AG04450 (cell line): ENCODE results near the gene SKI. TPM values are rescaled to one million over a fixed set of nuclear protein-coding genes. Genes with fewer than 3 reads are reported as not detected.
A peak's percentile ranks its signal among the peaks of the same experiment; 100 is the strongest.

ENCODE experiments used
- CTCF ChIA-PET: fragments of 300-600, 350-600 bp; formaldehyde crosslinking; extraction: SDS; loops from one replicate; lab custom pipeline; 2022; ENCODE audit warnings: antibody characterized with exemption, inconsistent platforms; lab: Charles Lee
- POLR2A ChIA-PET: fragments of 350-600 bp; formaldehyde crosslinking; extraction: SDS; loops from one replicate; lab custom pipeline; 2021; ENCODE audit warnings: antibody characterized with exemption, inconsistent platforms; lab: Yijun Ruan, JAX
- DNase-seq: peaks from one replicate; pipeline ENCODE4 v3.0.0-alpha.2; 2011; ENCODE audit warnings: low read depth, low spot score
- H3K27ac ChIP-seq: one replicate; pipeline ENCODE4 v1.5.1; 2012; ENCODE audit warnings: low read depth, low read length, control low read depth
- H3K27me3 ChIP-seq: one replicate; pipeline ENCODE4 v1.6.0; 2012; ENCODE audit warnings: low read length; ENCODE audit not compliant: control insufficient read depth, insufficient read depth
- H3K4me3 ChIP-seq: 2 replicates; pipeline ENCODE4 v1.5.1; 2011; ENCODE audit warnings: mild to moderate bottlenecking, low read depth, low read length, control low read depth
- H3K9me3 ChIP-seq: 2 replicates; pipeline ENCODE4 v1.5.1; 2012; ENCODE audit warnings: low read length; ENCODE audit not compliant: control insufficient read depth, insufficient read depth
- polyA plus RNA-seq: library from polyadenylated mRNA; depleted of rRNA; stranded (reverse); fragments of >200 nt; gene quantifications from 2 replicates; pipeline ENCODE4 v1.2.3, GENCODE V29; 2011
- TF ChIP-seq, protein P1 (sequence below): IDR thresholded peaks from 2 replicates; pipeline ENCODE4 v1.5.1; 2011; ENCODE audit warnings: low read depth, low read length, control low read depth, inconsistent platforms

Gene SKI
- polyA plus RNA-seq, 1 experiment = 6.7 TPM

DNA sequence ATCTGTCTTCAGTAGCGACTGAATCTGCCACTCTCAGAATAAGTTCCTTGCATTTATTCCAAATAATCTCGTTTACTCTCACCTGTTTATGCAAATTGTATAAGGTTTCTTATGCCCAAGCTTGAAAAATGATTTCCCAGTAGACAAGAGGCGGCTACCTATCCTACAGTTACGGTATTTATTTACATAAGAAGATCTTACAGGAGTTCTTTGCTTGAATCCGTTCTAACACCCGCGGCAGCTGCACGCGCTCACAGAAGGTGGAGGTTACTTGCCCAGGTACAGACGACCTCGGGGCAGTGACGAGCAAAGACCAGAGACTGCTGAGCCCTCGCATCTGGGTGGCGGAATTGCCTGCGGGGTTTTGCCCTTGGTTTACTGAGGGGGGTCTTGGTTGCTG lies 79.9 kb downstream of the SKI start:
- H3K27me3 ChIP-seq = no peaks in the 10 kb centered on the region
- DNase-seq = no peak
- no peak overlapping the region for H3K27ac ChIP-seq
- ChIA-PET CTCF (no interaction called here), POLR2A (no interaction called here)
- H3K4me3 ChIP-seq = no peak overlapping the region
- TF ChIP-seq, protein P1, sequence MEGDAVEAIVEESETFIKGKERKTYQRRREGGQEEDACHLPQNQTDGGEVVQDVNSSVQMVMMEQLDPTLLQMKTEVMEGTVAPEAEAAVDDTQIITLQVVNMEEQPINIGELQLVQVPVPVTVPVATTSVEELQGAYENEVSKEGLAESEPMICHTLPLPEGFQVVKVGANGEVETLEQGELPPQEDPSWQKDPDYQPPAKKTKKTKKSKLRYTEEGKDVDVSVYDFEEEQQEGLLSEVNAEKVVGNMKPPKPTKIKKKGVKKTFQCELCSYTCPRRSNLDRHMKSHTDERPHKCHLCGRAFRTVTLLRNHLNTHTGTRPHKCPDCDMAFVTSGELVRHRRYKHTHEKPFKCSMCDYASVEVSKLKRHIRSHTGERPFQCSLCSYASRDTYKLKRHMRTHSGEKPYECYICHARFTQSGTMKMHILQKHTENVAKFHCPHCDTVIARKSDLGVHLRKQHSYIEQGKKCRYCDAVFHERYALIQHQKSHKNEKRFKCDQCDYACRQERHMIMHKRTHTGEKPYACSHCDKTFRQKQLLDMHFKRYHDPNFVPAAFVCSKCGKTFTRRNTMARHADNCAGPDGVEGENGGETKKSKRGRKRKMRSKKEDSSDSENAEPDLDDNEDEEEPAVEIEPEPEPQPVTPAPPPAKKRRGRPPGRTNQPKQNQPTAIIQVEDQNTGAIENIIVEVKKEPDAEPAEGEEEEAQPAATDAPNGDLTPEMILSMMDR = no peak
- no peaks in the 10 kb centered on the region; the same call in 1 of the 2 replicates for H3K9me3 ChIP-seq

DNA sequence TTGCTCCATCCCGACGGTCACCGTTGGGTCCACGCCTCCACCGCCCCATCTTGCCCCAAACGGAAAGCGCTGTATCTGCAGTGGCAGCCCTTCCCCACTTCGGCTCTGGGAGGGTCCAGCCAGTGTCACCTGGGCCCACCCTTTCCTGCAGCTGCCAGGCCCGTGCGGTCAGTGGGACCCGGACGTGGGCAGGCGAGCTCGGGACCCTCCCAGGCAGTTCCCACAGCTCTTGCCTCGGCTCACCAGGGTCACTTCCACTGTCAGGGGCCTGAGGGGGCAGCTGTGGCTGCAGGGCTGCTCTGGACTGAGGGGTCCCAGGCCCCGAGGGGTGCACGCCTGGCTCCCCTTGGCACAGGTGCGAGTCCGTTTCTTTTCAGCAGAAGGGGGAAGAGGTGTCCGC lies 80.7 kb downstream of the SKI start:
- no peak for DNase-seq
- CTCF ChIA-PET = no interaction called here

DNA sequence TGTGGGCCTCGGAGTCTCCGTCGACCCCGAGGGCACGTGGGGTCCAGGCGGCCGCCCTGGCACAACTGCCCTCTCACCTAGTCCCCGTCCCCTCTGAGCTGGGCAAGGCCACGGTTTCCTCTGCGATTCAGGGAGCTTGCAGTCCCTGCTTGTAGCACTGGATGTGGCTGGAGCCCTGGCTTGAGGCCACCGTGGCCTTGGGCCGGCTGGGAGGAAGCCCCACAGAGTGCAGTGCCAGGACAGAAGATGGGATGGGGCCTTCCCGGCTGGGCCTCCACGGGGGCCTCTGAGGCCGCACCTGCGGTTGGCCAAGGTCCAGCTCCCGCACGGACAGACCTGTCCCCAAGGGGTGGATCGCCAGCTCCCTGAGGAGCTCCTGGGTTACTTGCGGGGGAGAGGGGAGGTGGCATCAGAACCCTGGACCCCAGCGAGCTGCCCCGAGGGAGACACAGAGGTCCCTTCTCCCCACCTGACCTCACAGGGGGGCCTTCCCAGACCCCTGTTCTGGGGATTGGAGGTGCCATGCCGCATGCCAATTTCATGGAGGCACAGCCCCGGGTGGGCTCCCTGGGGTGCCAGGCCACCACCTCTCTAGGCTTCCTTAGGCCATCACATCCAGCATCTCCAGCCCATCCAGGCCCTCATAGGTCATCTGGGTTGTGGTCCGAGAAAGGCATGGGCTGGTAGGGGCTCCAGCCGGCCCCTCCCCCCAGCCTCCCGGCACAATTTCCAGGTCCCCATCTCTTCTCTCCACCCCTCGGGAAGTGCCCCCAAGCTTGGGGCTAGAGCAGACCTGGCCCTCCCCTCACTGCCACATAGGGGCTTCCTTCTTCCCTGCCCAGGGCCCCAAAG lies 82.4 kb downstream of the SKI start:
- TF ChIP-seq, protein P1 = no peak
- Histone ChIP-seq H3K9me3 (no peaks in the 10 kb centered on the region; the same call in 1 of the 2 replicates), H3K4me3 (no peak overlapping the region), H3K27ac (no peak overlapping the region), H3K27me3 (no peaks in the 10 kb centered on the region)
- CTCF ChIA-PET = interaction anchor here (0.7 kb wide), 1 partner anchor 116 kb away, joined by 3 read pairs; the partner anchor contains the start of gene FAAP20
- POLR2A ChIA-PET = interaction anchor here (0.6 to 1.0 kb wide), 2 partner anchors 68 to 69 kb away, joined by 3 read pairs; no protein-coding TSS in a partner anchor
- no peak for DNase-seq

More for the DNA sequence above, 80.7 kb downstream of the SKI start:
- no peak overlapping the region for H3K27ac ChIP-seq
- TF ChIP-seq, protein P1 = no peak
- no peaks in the 10 kb centered on the region for H3K27me3 ChIP-seq
- no peak overlapping the region for H3K4me3 ChIP-seq
- POLR2A ChIA-PET = no interaction called here
- no peaks in the 10 kb centered on the region; the same call in 1 of the 2 replicates for H3K9me3 ChIP-seq

DNA sequence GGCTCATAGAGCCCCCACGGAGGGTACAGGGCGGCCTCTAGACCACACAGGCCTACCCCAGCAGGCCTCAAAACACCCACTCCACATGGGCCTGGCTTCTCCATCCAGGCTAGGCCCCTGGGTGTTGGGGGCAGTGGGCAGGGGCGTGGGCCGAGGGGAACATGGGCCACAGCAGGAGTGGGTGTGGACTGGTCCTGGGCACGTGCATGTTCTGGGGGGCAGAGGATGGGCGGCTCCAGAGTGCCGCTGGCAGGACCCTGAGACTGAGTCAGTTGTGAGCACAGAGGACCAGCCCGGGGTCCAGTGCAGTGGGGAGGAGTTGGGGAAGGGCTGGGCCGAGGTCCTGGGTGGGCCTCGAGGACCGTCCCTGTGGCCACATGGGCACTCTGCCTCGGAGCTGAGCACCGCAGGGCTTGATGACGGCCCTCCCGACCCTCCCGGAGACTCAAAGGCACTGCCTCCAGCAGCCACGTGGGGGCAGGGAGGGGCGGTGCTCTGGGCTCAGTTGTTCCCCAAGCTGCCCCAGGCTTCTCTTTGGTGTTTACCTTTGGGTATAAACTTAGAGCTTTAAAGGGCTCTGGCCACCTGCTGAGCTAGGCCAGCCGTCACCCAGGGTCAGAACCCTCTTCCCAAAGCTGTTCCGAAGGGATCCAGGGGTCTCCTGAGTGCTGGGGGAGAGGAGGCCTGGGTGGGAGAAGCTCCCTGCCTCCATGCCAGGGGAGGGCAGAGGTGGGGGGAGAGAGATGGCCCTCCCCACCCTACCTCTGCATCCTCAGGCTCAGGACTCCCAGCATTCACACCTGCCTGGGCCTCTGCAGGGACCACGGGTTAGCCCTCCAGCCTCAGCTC lies 83.3 kb downstream of the SKI start:
- DNase-seq = no peak
- ChIA-PET POLR2A (interaction anchor here (0.6 to 1.2 kb wide), 4 partner anchors 67 to 84 kb away, joined by 3 to 7 read pairs (median 4); partner anchors contain the start of gene SKI), CTCF (interaction anchor here (0.7 to 1.9 kb wide), 4 partner anchors 9 to 117 kb away, joined by 3 to 7 read pairs (median 4); partner anchors contain the start of gene FAAP20)
- Histone ChIP-seq H3K4me3 (no peak overlapping the region), H3K27me3 (no peaks in the 10 kb centered on the region), H3K9me3 (no peaks in the 10 kb centered on the region; the same call in 1 of the 2 replicates), H3K27ac (peak overlapping the region; percentile 47)
- TF ChIP-seq, protein P1 = peak; percentile 53
